Astrocyte (in vitro differentiated cells and primary cell): ENCODE results near the gene ZMIZ1. TPM values are rescaled to one million over a fixed set of nuclear protein-coding genes. Genes with fewer than 3 reads are reported as not detected.
A peak's percentile ranks its signal among the peaks of the same experiment; 100 is the strongest.

Experiments
- DNase-seq: peaks from one replicate; pipeline ENCODE4 v3.0.0-alpha.2; 2010; ENCODE audit warnings: low read depth
- FAIRE-seq: peaks from 2 replicates; lab custom pipeline; 2011; peaks lifted over from hg19 to GRCh38; lab: Jason Lieb, UNC
- H2AFZ ChIP-seq: 2 replicates; pipeline ENCODE4 v1.6.0; 2012; ENCODE audit warnings: low read depth, low read length, inconsistent platforms
- H3K27ac ChIP-seq: 2 replicates; pipeline ENCODE4 v1.5.1; 2011; ENCODE audit warnings: low read depth, low read length, inconsistent platforms
- H3K27me3 ChIP-seq: 2 replicates; pipeline ENCODE4 v1.6.0; 2011; ENCODE audit warnings: low read length, inconsistent platforms; ENCODE audit not compliant: insufficient read depth
- H3K36me3 ChIP-seq: 2 replicates; pipeline ENCODE4 v1.5.1; 2011; ENCODE audit warnings: low read length, inconsistent platforms; ENCODE audit not compliant: insufficient read depth
- H3K4me1 ChIP-seq: 2 replicates; pipeline ENCODE4 v1.5.1; 2011; ENCODE audit warnings: low read length, inconsistent platforms; ENCODE audit not compliant: insufficient read depth
- H3K4me2 ChIP-seq: 2 replicates; pipeline ENCODE4 v1.6.0; 2012; ENCODE audit warnings: low read length, inconsistent platforms
- H3K4me3 ChIP-seq: 2 replicates; pipeline ENCODE4 v1.5.1; 2011; ENCODE audit warnings: low read depth, mild to moderate bottlenecking, low read length, inconsistent platforms; ENCODE audit not compliant: insufficient read depth
- H3K79me2 ChIP-seq: 2 replicates; pipeline ENCODE4 v1.6.0; 2012; ENCODE audit warnings: mild to moderate bottlenecking, low read length, inconsistent platforms; ENCODE audit not compliant: insufficient read depth
- H3K9ac ChIP-seq: 2 replicates; pipeline ENCODE4 v1.6.0; 2012; ENCODE audit warnings: mild to moderate bottlenecking, low read length, inconsistent platforms
- H3K9me3 ChIP-seq: 2 replicates; pipeline ENCODE4 v1.5.1; 2012; ENCODE audit warnings: low read depth, mild to moderate bottlenecking, low read length, inconsistent platforms; ENCODE audit not compliant: insufficient read depth
- H4K20me1 ChIP-seq: 2 replicates; pipeline ENCODE4 v1.6.0; 2012; ENCODE audit warnings: low read length, inconsistent platforms; ENCODE audit not compliant: insufficient read depth
- H3K27ac Mint-ChIP-seq: one replicate; pipeline ENCODE4 v1.8.0; 2021; ENCODE audit warnings: mild to moderate bottlenecking, mixed read lengths; ENCODE audit not compliant: unreplicated experiment
- H3K27me3 Mint-ChIP-seq: one replicate; pipeline ENCODE4 v1.8.0; 2021; ENCODE audit warnings: low read depth, mixed read lengths; ENCODE audit not compliant: unreplicated experiment
- H3K36me3 Mint-ChIP-seq: one replicate; pipeline ENCODE4 v1.8.0; 2021; ENCODE audit warnings: low read depth, mixed read lengths; ENCODE audit not compliant: unreplicated experiment
- H3K4me1 Mint-ChIP-seq: one replicate; pipeline ENCODE4 v1.8.0; 2021; ENCODE audit warnings: low read depth, mixed read lengths; ENCODE audit not compliant: unreplicated experiment
- H3K4me3 Mint-ChIP-seq: one replicate; pipeline ENCODE4 v1.8.0; 2021; ENCODE audit warnings: mild to moderate bottlenecking, moderate library complexity, mixed read lengths; ENCODE audit not compliant: unreplicated experiment
- H3K9me3 Mint-ChIP-seq: one replicate; pipeline ENCODE4 v1.8.0; 2021; ENCODE audit warnings: mild to moderate bottlenecking, mixed read lengths; ENCODE audit not compliant: unreplicated experiment
- CTCF ChIP-seq: IDR thresholded peaks from 2 replicates; pipeline ENCODE4 v1.5.1; 2011; ENCODE audit warnings: low read depth, mild to moderate bottlenecking, inconsistent platforms, low read length, moderate library complexity; ENCODE audit not compliant: insufficient read depth
- EZH2 ChIP-seq: IDR thresholded peaks from 2 replicates; pipeline ENCODE4 v1.6.1; 2012; ENCODE audit warnings: mild to moderate bottlenecking, low read length, inconsistent platforms; ENCODE audit not compliant: insufficient read depth
- total RNA-seq: library from RNA; stranded (reverse); gene quantifications from 2 replicates; pipeline ENCODE4 v1.2.1, GENCODE V29; 2021

ZMIZ1 gene
- total RNA-seq, 1 donor from 2014 or later = 45.5 TPM

GRCh38 chr10:79068203-79068561 lies 584 bp upstream of the ZMIZ1 start:
- Histone ChIP-seq H3K27ac (peak overlapping the region; percentile 19), H3K27me3 (no peaks in the 10 kb centered on the region), H3K4me2 (peak overlapping the region; percentile 100), H3K79me2 (peaks cover 41% of the 10 kb centered on the region), H3K9me3 (no peaks in the 10 kb centered on the region), H4K20me1 (peaks cover 33% of the 10 kb centered on the region), H3K36me3 (no peaks in the 10 kb centered on the region), H2AFZ (peak overlapping the region; percentile 66), H3K4me1 (peaks cover 32% of the 10 kb centered on the region), H3K4me3 (peak overlapping the region; percentile 99), H3K9ac (peak overlapping the region; percentile 98)
- TF ChIP-seq CTCF (no peak), EZH2 (no peak)
- H3K4me1 Mint-ChIP-seq = peaks cover 15% of the 10 kb centered on the region
- no peaks in the 10 kb centered on the region for H3K9me3 Mint-ChIP-seq
- peaks cover 23% of the 10 kb centered on the region for H3K27me3 Mint-ChIP-seq
- FAIRE-seq (no peak), DNase-seq (no peak)
- H3K27ac Mint-ChIP-seq = no peak overlapping the region
- peak overlapping the region; percentile 85 for H3K4me3 Mint-ChIP-seq
- no peaks in the 10 kb centered on the region for H3K36me3 Mint-ChIP-seq

- Histone ChIP-seq H3K9me3 (no peaks in the 10 kb centered on the region), H2AFZ (peak overlapping the region; percentile 11), H3K36me3 (no peaks in the 10 kb centered on the region), H3K27ac (peak overlapping the region; percentile 88), H3K9ac (peak overlapping the region; percentile 98), H4K20me1 (peaks cover 46% of the 10 kb centered on the region), H3K27me3 (no peaks in the 10 kb centered on the region), H3K4me3 (peak overlapping the region; percentile 99), H3K4me2 (peak overlapping the region; percentile 100), H3K79me2 (peaks cover 54% of the 10 kb centered on the region), H3K4me1 (peaks cover 45% of the 10 kb centered on the region)
- TF ChIP-seq CTCF (no peak), EZH2 (no peak)
- no peaks in the 10 kb centered on the region for H3K9me3 Mint-ChIP-seq
- FAIRE-seq = no peak
- no peaks in the 10 kb centered on the region for H3K36me3 Mint-ChIP-seq
- H3K4me1 Mint-ChIP-seq = peaks cover 24% of the 10 kb centered on the region
- peak overlapping the region; percentile 94 for H3K27ac Mint-ChIP-seq
- peaks cover 12% of the 10 kb centered on the region for H3K27me3 Mint-ChIP-seq
- peak overlapping the region; percentile 97 for H3K4me3 Mint-ChIP-seq
- DNase-seq = no peak
Measured at GRCh38 chr10:79069325-79070080, 737 bp downstream of the ZMIZ1 start.

GRCh38 chr10:79070081-79070605 lies 1.4 kb downstream of the ZMIZ1 start:
- H3K27me3 ChIP-seq = no peaks in the 10 kb centered on the region
- no peaks in the 10 kb centered on the region for H3K36me3 Mint-ChIP-seq
- H3K4me3 ChIP-seq = peak overlapping the region; percentile 99
- H3K9me3 ChIP-seq = no peaks in the 10 kb centered on the region
- H3K4me2 ChIP-seq = peak overlapping the region; percentile 100
- peaks cover 61% of the 10 kb centered on the region for H3K79me2 ChIP-seq
- DNase-seq (no peak), FAIRE-seq (no peak)
- peak overlapping the region; percentile 62 for H3K27ac Mint-ChIP-seq
- peak overlapping the region; percentile 98 for H3K9ac ChIP-seq
- peaks cover 7% of the 10 kb centered on the region for H3K27me3 Mint-ChIP-seq
- H2AFZ ChIP-seq = no peak overlapping the region
- H3K36me3 ChIP-seq = no peaks in the 10 kb centered on the region
- no peak for TF ChIP-seq EZH2
- TF ChIP-seq CTCF = no peak
- peak overlapping the region; percentile 97 for H3K4me3 Mint-ChIP-seq
- H3K4me1 ChIP-seq = peaks cover 51% of the 10 kb centered on the region
- H3K4me1 Mint-ChIP-seq = peaks cover 28% of the 10 kb centered on the region
- peaks cover 52% of the 10 kb centered on the region for H4K20me1 ChIP-seq
- H3K27ac ChIP-seq = peak overlapping the region; percentile 71
- no peaks in the 10 kb centered on the region for H3K9me3 Mint-ChIP-seq
